Glutamatergic neuron (in vitro differentiated cells): ENCODE measurements around the gene PLA2G4B. TPM values are rescaled to one million over a fixed set of nuclear protein-coding genes. Genes with fewer than 3 reads are reported as not detected.
"Not testable (repeated sequence)": the region's sequence is repeated elsewhere in the genome, so short reads cannot be mapped to it uniquely, and the experiment has no call there.

Source experiments
- DNase-seq: peaks from one replicate; pipeline ENCODE4 v3.0.0; 2022
- H3K27ac Mint-ChIP-seq: one replicate; pipeline ENCODE4 v1.8.0; 2020; ENCODE audit warnings: mild to moderate bottlenecking, mixed read lengths, inconsistent platforms; ENCODE audit not compliant: unreplicated experiment
- H3K27me3 Mint-ChIP-seq: one replicate; pipeline ENCODE4 v1.8.0; 2020; ENCODE audit warnings: mild to moderate bottlenecking, moderate library complexity, mixed read lengths, inconsistent platforms; ENCODE audit not compliant: unreplicated experiment
- H3K36me3 Mint-ChIP-seq: one replicate; pipeline ENCODE4 v1.8.0; 2020; ENCODE audit warnings: mild to moderate bottlenecking, mixed read lengths, inconsistent platforms; ENCODE audit not compliant: unreplicated experiment
- H3K4me1 Mint-ChIP-seq: one replicate; pipeline ENCODE4 v1.8.0; 2020; ENCODE audit warnings: mild to moderate bottlenecking, low read depth, mixed read lengths, inconsistent platforms; ENCODE audit not compliant: unreplicated experiment
- H3K4me3 Mint-ChIP-seq: one replicate; pipeline ENCODE4 v1.8.0; 2020; ENCODE audit warnings: mild to moderate bottlenecking, mixed read lengths, inconsistent platforms; ENCODE audit not compliant: unreplicated experiment
- H3K9me3 Mint-ChIP-seq: one replicate; pipeline ENCODE4 v1.8.0; 2020; ENCODE audit warnings: mild to moderate bottlenecking, moderate library complexity, mixed read lengths, inconsistent platforms; ENCODE audit not compliant: unreplicated experiment
- total RNA-seq: library from RNA; stranded (reverse); fragmentation: NEBNext Ultra II Directional; extraction: Animal tissue kit (Norgen Biotek cat#: 25700); gene quantifications from one replicate; pipeline ENCODE4 v1.2.1, GENCODE V29; 2021; ENCODE audit not compliant: unreplicated experiment
- TF ChIP-seq, protein P1 (sequence below): fragments of 200-600 bp; sonication (generic); IDR thresholded peaks from one replicate; pipeline ENCODE4 v1.5.0; 2021; ENCODE audit not compliant: partially characterized antibody, unreplicated experiment

PLA2G4B gene
- total RNA-seq, 1 donor from 2014 or later = 17.9 TPM

- TF ChIP-seq, protein P1, sequence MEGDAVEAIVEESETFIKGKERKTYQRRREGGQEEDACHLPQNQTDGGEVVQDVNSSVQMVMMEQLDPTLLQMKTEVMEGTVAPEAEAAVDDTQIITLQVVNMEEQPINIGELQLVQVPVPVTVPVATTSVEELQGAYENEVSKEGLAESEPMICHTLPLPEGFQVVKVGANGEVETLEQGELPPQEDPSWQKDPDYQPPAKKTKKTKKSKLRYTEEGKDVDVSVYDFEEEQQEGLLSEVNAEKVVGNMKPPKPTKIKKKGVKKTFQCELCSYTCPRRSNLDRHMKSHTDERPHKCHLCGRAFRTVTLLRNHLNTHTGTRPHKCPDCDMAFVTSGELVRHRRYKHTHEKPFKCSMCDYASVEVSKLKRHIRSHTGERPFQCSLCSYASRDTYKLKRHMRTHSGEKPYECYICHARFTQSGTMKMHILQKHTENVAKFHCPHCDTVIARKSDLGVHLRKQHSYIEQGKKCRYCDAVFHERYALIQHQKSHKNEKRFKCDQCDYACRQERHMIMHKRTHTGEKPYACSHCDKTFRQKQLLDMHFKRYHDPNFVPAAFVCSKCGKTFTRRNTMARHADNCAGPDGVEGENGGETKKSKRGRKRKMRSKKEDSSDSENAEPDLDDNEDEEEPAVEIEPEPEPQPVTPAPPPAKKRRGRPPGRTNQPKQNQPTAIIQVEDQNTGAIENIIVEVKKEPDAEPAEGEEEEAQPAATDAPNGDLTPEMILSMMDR = no peak
- Mint-ChIP-seq H3K27ac (no peak overlapping the region), H3K9me3 (peaks cover 7% of the 10 kb centered on the region), H3K27me3 (peaks cover 15% of the 10 kb centered on the region), H3K36me3 (peaks cover 12% of the 10 kb centered on the region), H3K4me1 (peaks cover 6% of the 10 kb centered on the region), H3K4me3 (no peak overlapping the region)
- no peak for DNase-seq
Observed at GRCh38 chr15:41829959-41830646, 8.5 kb upstream of the PLA2G4B start.

- H3K27me3 Mint-ChIP-seq = peaks cover 18% of the 10 kb centered on the region
- not testable (repeated sequence) for H3K4me3 Mint-ChIP-seq, H3K9me3 Mint-ChIP-seq, H3K4me1 Mint-ChIP-seq, H3K27ac Mint-ChIP-seq, DNase-seq
- H3K36me3 Mint-ChIP-seq = peaks cover 12% of the 10 kb centered on the region
Observed at GRCh38 chr15:41831291-41831690, 7.4 kb upstream of the PLA2G4B start.

- Mint-ChIP-seq H3K27me3 (peaks cover 14% of the 10 kb centered on the region), H3K9me3 (peaks cover 6% of the 10 kb centered on the region), H3K4me1 (peaks cover 6% of the 10 kb centered on the region), H3K4me3 (no peak overlapping the region), H3K27ac (no peak overlapping the region), H3K36me3 (peaks cover 12% of the 10 kb centered on the region)
- TF ChIP-seq, protein P1 = no peak
- no peak for DNase-seq
Observed at GRCh38 chr15:41832208-41832607, 6.4 kb upstream of the PLA2G4B start.

DNA sequence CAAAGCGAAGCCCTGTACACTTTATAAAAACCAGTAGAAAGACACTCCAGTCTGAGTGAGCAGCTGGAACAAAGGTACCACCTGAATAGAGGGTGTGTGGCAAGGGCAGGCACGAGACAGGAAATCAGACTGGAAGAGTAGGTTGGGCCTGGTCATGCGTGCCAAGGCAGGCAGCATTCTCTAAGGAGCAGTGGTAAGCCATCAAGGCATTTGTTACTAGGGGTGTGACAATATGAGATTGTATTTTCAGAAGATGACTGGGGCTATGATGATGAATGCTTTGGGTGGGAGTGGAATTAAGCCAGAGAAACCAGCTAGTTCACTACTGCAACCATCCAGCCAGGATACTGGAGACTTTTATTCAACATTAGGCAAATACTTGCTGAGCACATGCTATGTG lies 5.8 kb upstream of the PLA2G4B start:
- peaks cover 6% of the 10 kb centered on the region for H3K9me3 Mint-ChIP-seq
- TF ChIP-seq, protein P1 = no peak
- H3K27ac Mint-ChIP-seq = no peak overlapping the region
- peaks cover 6% of the 10 kb centered on the region for H3K4me1 Mint-ChIP-seq
- H3K27me3 Mint-ChIP-seq = peaks cover 17% of the 10 kb centered on the region
- H3K36me3 Mint-ChIP-seq = peaks cover 12% of the 10 kb centered on the region
- DNase-seq = no peak
- H3K4me3 Mint-ChIP-seq = no peak overlapping the region

GRCh38 chr15:41834096-41834495 lies 4.6 kb upstream of the PLA2G4B start:
- peaks cover 11% of the 10 kb centered on the region for H3K27me3 Mint-ChIP-seq

More at GRCh38 chr15:41834096-41834495, 4.6 kb upstream of the PLA2G4B start:
- DNase-seq = no peak
- no peak overlapping the region for H3K4me3 Mint-ChIP-seq
- H3K9me3 Mint-ChIP-seq = peaks cover 5% of the 10 kb centered on the region
- H3K36me3 Mint-ChIP-seq = peaks cover 4% of the 10 kb centered on the region
- TF ChIP-seq, protein P1 = no peak
- no peak overlapping the region for H3K27ac Mint-ChIP-seq
- no peaks in the 10 kb centered on the region for H3K4me1 Mint-ChIP-seq
